KBM-7 (cell line): ENCODE results near the gene DCP1A.
"Not testable (repeated sequence)": the region's sequence is repeated elsewhere in the genome, so short reads cannot be mapped to it uniquely, and the experiment has no call there.

Source experiments
- DNase-seq: peaks from one replicate; pipeline ENCODE4 v3.0.0-alpha.2; 2015
- in situ Hi-C: fragments of 300-500 bp; cut with MboI; formaldehyde crosslinking; loops from 2 replicates; pipeline ENCODE4 v1.14.3; 2020; ENCODE audit warnings: low sequenced_read_pairs, low pct_unique_long_range_greater_than_20kb, mixed read lengths

The DCP1A gene

DNA sequence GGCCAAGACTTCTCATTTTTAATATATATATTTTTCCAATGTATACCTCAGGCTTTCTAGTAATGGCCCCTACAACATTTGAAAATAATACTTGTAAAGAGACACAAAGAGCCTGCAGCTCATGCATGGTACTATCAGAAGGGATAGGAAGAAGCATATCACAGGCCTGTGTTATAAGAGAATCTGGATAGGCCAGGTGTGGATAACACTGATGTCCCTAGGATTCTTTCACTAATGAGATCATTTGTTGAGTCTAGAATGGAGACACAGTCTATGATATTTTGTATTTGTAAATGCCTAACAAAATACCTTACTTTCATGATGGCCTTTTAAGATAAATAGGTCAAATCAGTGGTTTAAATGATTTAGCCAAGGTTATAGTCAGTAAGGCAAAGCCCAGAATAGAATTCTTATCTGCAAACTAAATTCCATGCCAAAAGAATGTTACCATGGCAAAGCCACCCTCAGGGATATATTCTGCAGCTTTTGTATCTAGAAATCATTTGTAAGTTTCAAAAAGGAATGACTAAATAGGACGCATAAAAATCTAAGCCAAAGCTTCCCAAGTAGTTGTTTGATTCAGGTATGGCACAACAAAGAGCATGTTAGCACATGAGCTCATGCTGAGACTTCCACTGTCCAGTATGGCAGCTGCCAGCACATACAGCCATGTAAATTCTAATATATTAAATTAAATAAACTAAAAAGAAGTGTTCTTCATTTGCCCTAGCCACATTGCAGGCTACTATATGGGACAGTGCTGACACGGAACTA, 10.0 kb downstream of the DCP1A start:
- no peak for DNase-seq

DNA sequence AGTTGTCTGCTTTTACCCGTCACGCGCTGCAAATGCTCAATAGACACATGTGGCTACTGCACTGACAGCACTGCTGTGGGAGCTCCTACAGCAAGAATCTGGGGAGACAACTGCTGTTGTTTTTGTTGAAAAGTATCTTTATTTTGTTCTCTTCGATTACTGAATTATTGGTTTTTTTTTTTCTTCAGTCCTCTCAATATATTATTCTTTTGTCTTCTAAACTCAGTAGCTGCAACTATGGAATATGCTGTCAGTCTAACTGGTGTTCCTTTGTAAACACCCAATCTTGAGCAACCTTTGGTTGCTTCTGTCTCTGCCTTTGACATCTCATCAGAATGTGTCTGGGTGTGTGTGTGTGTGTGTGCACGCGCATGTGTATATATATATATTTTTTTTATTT, 12.6 kb downstream of the DCP1A start:
- in situ Hi-C loops = no loop called here
- no peak for DNase-seq

More for the DNA sequence above, 10.0 kb downstream of the DCP1A start:
- in situ Hi-C loops = no loop called here

DNA sequence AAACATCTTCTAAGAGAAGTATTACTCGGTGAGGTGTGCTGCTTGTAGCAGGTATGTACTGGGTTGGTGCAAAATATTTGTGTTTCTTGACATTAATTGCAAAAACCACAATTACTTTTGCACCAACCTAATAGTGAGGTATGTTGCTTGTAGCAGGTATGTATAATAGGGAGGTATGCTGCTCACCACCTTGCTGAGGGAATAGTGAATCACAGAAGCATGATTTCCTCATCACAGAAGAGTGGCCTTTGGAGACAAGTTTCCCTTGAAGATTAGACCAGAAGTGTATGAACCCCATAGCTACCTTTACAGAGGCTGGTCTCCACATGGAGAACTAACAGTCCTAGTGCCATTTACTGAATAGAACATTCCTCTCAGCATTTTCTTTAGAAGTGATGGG, 15.5 kb downstream of the DCP1A start:
- in situ Hi-C loops = no loop called here
- no peak for DNase-seq

DNA sequence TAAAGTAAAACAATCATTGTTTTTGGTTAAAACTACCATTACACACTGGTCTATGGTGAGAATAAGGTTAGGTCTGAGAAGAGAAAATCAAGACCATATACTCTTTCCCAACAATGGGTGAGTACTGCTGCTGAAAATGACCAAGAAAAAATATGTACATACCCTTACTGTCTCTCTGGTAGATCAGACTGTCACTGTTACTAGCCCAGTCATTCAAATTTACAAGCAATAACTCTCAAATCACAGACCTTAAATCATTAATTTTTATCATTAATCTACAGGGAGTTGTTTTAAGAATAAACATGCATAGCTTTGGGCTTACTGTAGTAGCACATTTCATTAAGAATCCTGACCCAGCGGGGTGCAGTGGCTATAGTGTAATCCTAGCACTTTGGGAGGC, 17.4 kb downstream of the DCP1A start:
- in situ Hi-C loops = no loop called here
- no peak for DNase-seq

DNA sequence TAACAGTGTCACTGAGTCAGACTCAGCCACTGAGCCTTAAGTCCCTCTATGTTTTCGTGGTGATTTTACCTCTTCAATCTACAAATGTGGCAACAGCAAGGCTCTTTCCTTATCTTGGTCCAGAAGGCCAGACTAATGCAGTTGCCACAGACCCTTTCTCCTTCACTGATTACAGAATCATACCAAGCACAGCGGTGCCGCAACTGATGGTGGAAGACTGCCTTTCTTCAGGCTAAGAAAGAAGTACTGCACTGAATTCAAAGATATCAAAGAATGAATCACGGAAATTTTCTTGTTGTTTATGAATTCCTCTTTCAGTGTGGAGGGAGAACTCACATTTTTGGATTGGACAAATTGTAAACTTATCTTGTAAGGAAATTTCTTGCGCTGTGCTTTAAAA, 18.6 kb downstream of the DCP1A start:
- in situ Hi-C loops = no loop called here

DNA sequence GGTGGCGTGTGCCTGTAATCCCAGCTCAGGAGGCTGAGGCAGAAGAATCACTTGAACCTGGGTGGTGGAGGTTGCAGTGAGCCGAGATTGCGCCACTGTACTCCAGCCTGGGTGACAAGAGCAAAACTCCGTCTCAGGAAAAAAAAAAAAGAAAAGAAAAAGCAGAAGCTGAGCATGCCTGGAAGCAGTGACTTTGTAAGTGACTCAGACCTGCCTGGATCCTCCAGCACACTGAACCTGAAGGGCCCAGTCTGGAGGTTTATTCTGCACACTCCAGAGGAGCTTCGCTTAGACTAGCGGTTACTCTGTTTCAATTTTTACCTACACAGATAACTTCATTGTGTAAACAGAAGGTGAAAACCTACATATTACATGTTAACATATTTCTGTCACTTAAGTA, 19.4 kb downstream of the DCP1A start:
- DNase-seq = peak; percentile 63
- in situ Hi-C loops = not testable (repeated sequence)

More for the DNA sequence above, 18.6 kb downstream of the DCP1A start:
- DNase-seq = no peak

DNA sequence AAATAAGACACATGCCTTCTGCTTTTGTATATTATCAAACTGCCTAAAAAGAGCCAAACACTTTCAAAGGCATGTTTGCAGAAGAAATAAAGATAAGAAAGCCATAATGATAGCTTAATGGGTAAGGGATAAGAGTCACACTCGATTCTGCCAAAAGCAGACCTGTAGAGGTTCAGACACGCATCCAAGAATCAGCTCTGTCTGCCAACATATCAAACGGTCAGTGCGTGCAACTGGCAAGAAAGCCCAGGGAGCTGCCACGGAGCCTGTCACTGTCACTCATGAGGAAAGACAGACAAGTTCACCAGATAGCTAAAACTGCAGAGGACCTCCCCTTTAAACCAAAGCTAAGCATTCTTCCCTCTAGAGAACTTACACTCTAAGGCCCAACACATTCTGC, 23.2 kb downstream of the DCP1A start:
- DNase-seq = no peak
- in situ Hi-C loops = no loop called here

DNA sequence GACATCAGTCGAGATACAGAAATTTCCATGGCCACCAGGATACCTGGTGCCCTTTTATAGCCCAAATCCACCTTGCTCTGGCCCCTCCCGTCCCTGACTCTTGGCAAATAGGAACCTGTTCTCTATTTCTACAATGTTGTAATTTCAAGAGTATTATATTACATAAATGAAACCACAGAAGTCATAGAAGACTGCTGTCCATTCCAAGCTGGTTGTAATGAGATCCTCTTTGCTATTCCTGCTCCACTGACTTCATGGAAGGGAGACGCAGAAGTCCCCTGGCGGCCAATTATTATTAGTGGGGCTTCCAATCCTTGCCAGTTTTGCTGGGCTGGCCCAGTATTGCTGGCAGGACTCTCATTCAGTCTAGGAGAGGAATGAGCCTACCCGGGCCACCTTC, 26.6 kb downstream of the DCP1A start:
- no peak for DNase-seq
- in situ Hi-C loops = no loop called here

DNA sequence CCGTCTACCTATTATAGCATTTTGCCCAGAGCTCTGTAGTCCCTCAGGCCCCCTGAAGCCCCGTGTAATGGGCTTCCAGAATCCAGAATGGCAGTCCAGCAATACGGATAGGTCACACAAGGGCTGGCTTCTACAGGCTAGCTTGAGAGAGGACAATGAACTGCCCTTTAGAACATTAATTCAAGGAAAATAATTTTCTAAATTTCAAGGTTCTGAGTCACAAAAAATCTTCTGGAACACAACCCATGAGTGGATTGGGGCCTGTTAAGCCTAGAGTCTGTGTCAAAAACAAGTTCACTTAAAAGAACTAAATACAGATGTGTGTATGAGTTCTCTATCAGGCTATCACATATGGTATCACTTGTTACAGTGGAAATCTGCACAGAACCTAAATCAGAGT, 28.8 kb downstream of the DCP1A start:
- in situ Hi-C loops = no loop called here
- DNase-seq = no peak

DNA sequence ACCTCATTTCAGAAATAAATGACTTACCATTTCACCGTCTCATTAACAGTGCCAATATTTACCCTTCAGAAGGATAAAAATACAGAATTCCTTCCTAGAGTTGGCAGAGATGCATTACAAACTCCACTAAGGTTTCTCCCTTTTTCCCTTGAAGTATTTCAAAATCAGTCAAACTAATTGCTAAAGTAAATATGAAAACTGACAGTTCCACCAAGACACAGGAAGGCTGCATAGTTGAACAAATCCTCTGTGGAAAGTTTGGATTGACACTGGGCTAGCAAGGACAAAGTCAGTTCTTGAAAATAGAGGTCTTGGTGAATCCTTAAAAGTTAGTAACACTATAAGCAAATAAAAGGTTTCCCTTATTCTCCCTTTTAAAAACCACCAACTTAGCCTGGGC, 34.5 kb downstream of the DCP1A start:
- in situ Hi-C loops = no loop called here
- DNase-seq = no peak

DNA sequence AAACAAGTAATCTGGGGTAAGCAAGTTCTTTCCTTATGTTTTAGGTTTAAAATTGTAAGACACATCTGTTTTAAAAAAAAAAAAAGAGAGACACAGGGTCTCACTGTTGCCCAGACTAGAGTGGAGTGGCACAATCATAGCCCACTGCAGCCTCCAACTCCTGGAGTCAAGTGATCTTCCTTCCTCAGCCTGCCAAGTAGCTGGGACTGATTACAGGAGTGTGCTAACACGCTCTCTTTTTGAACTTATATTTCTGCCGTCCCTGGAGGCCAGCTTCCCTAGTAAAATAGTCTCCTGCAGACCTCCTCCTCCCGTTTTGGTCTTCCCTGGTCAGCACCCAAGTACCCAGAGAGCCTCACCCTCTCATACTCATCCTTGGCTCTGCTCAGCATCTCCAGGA, 35.5 kb downstream of the DCP1A start:
- in situ Hi-C loops = no loop called here
- no peak for DNase-seq

DNA sequence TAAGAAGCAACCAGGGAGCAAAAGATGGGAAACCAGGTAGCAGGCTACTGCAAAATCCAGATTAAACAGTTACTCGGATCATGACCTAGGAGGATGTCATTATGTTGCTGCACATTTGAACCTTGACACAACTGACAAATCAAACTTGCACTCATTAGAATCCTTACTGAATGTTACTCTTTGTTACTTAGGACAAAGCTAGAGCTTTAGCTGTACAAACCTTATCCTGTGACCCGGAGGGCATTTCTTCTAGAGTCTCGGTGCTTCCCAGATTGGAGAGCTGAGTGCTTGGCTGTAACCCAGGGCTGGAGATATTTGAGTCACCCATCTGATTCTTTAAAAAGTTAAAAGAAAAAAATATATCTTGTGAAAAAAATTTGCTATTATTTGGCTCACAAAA, 43.4 kb downstream of the DCP1A start:
- in situ Hi-C loops = no loop called here
- DNase-seq = no peak

DNA sequence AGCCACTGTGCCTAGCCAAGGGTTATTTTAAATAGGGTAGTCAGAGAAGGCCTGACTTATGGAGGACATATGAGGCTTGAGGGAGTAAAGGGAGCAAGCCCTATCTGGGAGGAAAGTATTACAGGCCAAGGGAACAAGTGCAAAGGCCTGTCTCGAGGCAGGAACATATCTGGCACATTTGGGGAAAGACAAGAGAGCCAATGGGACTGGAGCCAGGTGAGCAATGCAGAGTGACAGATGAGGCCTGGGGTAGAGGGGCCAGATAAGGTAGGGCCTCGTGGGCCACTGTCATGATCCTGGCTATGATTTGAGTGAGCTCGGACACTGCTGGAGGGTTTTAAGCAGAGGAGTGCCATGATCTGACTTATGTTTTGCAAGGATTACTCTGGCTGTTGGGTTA, 43.8 kb downstream of the DCP1A start:
- in situ Hi-C loops = no loop called here
- no peak for DNase-seq

DNA sequence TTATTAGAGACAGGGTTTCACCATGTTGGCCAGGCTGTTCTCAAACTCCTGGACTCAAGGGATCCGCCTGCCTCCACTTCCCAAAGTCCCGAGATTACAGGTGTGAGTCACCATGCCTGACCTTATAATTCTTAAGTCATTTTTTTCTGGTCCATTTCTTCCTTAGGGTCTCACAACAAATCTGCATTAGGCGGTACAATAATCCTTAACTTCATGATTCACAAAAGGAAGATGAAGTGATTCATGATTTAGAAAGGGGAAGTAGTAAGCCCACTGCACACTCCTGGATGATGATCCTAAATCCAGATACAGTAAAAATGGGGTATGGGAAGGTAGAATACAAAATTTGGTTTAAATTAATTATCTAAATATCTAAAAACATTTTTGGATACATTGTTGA, 46.5 kb downstream of the DCP1A start:
- DNase-seq = peak; percentile 10
- in situ Hi-C loops = no loop called here

DNA sequence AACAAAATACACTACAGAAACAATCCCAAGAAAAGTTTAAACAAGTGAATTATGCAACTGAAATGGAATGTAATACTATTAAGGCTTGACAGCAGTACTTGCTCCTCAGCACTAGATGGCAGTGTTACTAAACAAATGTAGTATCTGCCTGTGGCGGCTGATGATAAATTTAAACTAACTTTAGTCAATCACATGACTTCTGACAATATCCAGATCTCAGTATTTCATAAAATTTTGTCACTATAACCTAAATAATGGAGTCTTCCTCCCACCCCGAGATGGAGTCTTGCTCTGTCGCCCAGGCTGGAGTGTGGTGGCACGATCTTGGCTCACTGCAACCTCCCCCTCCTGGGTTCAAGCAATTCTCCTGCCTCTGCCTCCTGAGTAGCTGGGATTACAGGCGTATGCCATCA, 47.7 kb downstream of the DCP1A start:
- in situ Hi-C loops = not testable (repeated sequence)
- peak; percentile 43 for DNase-seq

DNA sequence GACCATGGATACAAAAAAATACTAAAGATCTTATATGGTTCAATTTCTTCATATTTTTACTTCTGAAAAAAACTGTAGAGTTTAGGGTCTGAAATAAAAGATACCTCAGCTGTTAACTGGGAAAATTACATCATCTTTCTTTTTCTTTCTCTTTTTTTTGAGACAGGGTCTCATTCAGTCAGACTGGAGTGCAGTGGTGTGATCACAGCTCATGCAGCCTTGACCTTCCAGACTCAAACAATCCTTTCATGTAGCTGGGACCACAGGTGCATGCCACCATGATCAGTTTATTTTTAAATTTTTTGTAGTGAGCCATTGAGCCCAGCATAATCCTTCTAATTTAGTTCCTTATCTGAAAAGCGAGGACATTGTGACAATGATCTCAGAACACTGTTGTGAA, 51.9 kb downstream of the DCP1A start:
- in situ Hi-C loops = no loop called here

DNA sequence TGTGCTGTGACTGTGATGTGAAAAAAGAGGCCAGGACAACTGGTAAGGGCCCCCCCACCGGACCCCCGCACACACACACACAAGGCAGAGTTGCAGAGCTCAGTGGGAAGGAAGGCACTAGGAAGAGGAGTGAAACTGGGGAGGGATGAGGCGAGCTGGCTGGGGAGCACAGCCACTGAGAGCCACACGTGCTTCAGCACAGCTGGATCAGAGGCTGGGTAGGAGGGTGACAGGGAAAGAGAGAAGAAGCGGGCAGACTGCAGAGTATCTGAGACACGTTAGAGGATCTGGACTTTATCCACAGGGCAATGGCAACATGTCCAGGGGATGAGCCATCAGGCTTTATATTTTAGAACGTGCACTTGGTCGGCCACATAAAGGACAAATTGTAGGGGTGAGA, 53.5 kb downstream of the DCP1A start:
- in situ Hi-C loops = no loop called here
- DNase-seq = no peak

More for the DNA sequence above, 51.9 kb downstream of the DCP1A start:
- DNase-seq = no peak

DNA sequence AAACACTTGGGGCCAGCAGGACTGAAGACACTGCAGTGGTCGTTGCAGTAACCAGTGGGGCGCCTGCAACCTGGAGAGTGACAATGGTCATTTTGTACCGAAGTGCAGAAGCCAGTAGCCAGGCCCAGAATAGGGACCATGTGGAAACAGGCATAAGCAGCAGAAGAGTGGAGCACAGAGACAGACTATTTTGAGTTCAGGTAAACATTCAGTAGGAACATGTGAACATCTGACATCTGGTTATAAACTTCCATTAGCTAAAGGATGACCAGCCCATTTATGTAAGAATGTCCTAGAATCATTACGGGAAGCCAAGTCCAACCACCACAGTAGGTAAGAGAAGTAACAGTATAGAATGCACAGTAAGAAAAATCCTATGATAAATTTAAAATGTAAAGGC, 59.1 kb downstream of the DCP1A start:
- DNase-seq = no peak
- in situ Hi-C loops = no loop called here

DNA sequence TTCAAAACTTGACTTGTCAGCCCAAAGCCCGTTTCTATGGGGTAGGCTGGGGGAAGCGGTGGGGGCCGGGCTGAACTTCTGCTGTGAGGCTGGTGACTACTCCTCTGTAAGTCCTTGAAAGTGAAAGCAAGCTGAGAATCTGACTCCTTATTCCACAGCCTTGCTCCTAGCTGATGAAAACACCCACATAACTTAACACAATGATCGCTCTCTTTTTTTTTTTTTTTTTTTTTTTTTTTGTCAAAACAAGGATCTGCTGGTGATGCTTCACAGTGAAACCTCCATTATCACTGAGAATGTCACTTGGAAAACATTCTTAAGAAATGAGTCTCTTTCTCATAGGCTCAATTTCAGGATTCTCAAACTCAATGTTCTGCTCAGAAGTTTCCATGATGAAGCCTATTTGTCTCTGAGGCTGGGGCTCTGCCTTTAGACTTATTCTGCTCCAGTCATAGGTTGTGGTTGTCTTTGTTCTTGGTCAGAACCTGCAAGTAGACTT, 60.2 kb downstream of the DCP1A start:
- in situ Hi-C loops = no loop called here
- DNase-seq = no peak

DNA sequence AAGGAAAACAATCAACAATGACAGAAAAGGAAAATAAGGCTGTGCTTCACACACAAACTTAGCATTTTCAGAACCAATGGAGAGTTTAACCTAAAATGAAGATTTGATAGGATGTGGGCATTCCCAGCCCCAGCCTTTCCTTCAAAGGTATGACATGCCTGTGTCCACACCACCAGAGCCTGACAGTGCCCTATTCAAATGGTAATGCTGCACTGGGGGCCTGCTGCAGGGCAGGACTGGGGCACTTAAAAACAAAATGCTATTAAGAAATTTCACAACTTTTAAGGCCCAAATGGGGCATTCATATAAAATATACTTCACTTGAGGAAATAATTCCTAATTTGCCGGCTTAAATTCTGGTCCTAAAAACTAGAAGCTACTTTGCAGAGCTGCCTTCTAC, 60.6 kb downstream of the DCP1A start:
- DNase-seq = no peak
- in situ Hi-C loops = no loop called here

DNA sequence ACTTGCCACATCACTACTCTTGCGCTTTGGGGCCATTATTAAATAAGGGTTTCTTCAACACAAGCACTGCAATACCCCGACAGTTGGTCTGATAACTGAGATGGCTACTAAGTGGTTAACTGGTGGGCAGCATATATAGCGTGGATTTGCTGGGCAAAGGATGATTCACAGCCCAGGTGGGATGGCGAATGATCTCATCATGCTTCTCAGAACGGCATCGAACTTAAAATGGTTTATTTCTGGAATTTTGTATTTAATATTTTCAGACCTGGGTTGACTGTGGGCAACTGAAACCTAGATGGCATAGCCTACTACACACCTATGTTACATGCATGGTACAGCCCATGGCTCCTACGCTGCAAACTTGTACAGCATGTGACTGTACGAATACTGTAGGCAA, 64.8 kb downstream of the DCP1A start:
- no peak for DNase-seq
- in situ Hi-C loops = no loop called here
